ENCODE results near the gene SOCS3.

Gene SOCS3
- total RNA-seq = 5.3 to 2,383 (median 49.0) reads per million in 17 experiments

GRCh38 chr17:78359997-78360370 is at the start of gene SOCS3:
Gene SOCS3, minus strand, starts transcription at chr17:78360077. Its CDS starts 982 bp downstream, at chr17:78359095.
- peak; percentile 96 to 98 (median 96) for DNase-seq

- no peak for DNase-seq
Observed at GRCh38 chr17:78409191-78409928, 49.5 kb upstream of the SOCS3 start.

- DNase-seq = no peak
Observed at GRCh38 chr17:78408476-78409050, 48.7 kb upstream of the SOCS3 start.

- DNase-seq = peak; percentile 46 to 70 (median 58)
Observed at GRCh38 chr17:78407387-78408000, 47.6 kb upstream of the SOCS3 start.

- no peak for DNase-seq
Observed at GRCh38 chr17:78406920-78407319, 47.0 kb upstream of the SOCS3 start.

- DNase-seq = no peak
Observed at GRCh38 chr17:78406396-78406795, 46.5 kb upstream of the SOCS3 start.

- DNase-seq = no peak
Observed at GRCh38 chr17:78403822-78404221, 43.9 kb upstream of the SOCS3 start.

- peak in 1 of 4 experiments; percentile 23 for DNase-seq
Observed at GRCh38 chr17:78401891-78402290, 42.0 kb upstream of the SOCS3 start.

- DNase-seq = no peak
Observed at GRCh38 chr17:78401246-78401645, 41.4 kb upstream of the SOCS3 start.

GRCh38 chr17:78400581-78401240 is 40.8 kb upstream of the SOCS3 start:
- DNase-seq = peak in 1 of 4 experiments; percentile 17

- DNase-seq = no peak
Observed at GRCh38 chr17:78399693-78400144, 39.8 kb upstream of the SOCS3 start.

GRCh38 chr17:78399028-78399692 is 39.3 kb upstream of the SOCS3 start:
- no peak for DNase-seq

GRCh38 chr17:78398390-78398789 is 38.5 kb upstream of the SOCS3 start:
- peak in 1 of 4 experiments; percentile 28 for DNase-seq

GRCh38 chr17:78397681-78398101 is 37.8 kb upstream of the SOCS3 start:
- no peak for DNase-seq

- no peak for DNase-seq
Observed at GRCh38 chr17:78396441-78397337, 36.8 kb upstream of the SOCS3 start.

GRCh38 chr17:78395155-78395554 is 35.3 kb upstream of the SOCS3 start:
- no peak for DNase-seq

- no peak for DNase-seq
Observed at GRCh38 chr17:78394209-78394608, 34.3 kb upstream of the SOCS3 start.

- no peak for DNase-seq
Observed at GRCh38 chr17:78393575-78393974, 33.7 kb upstream of the SOCS3 start.

GRCh38 chr17:78392295-78392694 is 32.4 kb upstream of the SOCS3 start:
- no peak for DNase-seq

- no peak for DNase-seq
Observed at GRCh38 chr17:78391843-78392242, 32.0 kb upstream of the SOCS3 start.

- DNase-seq = no peak
Observed at GRCh38 chr17:78391051-78391431, 31.2 kb upstream of the SOCS3 start.
